HS-27A (cell line): ENCODE measurements around the gene C4A.
"Not testable (repeated sequence)": the region's sequence is repeated elsewhere in the genome, so short reads cannot be mapped to it uniquely, and the experiment has no call there.

Source experiments
- DNase-seq: peaks from one replicate; pipeline ENCODE4 v3.0.0-alpha.2; 2012; ENCODE audit warnings: low read depth, missing footprints

C4A gene

GRCh38 chr6:32035283-32036013 is 53.6 kb downstream of the C4A start:
- DNase-seq, result not testable (repeated sequence)

- DNase-seq, result not testable (repeated sequence)
Observed at GRCh38 chr6:32037136-32037535, 55.3 kb downstream of the C4A start.

GRCh38 chr6:32037598-32038524 is 56.0 kb downstream of the C4A start, which contains the start of gene CYP21A2:
TSS of gene CYP21A2 (plus strand) at chr6:32038415. CDS start at chr6:32038423, 8 bp downstream.
- not testable (repeated sequence) for DNase-seq

GRCh38 chr6:32038878-32039277 is 57.0 kb downstream of the C4A start:
- not testable (repeated sequence) for DNase-seq

- not testable (repeated sequence) for DNase-seq
Observed at GRCh38 chr6:32039321-32040274, 57.7 kb downstream of the C4A start.

GRCh38 chr6:32040299-32041049 is 58.6 kb downstream of the C4A start:
- not testable (repeated sequence) for DNase-seq

- not testable (repeated sequence) for DNase-seq
Observed at GRCh38 chr6:32041050-32041321, 59.1 kb downstream of the C4A start.

GRCh38 chr6:32041385-32041784 is 59.5 kb downstream of the C4A start:
- DNase-seq, result not testable (repeated sequence)

- not testable (repeated sequence) for DNase-seq
Observed at GRCh38 chr6:32042276-32042675, 60.4 kb downstream of the C4A start.

- DNase-seq, result not testable (repeated sequence)
Observed at GRCh38 chr6:32043589-32044380, 61.9 kb downstream of the C4A start.

- DNase-seq, result not testable (repeated sequence)
Observed at GRCh38 chr6:32044916-32045315, 63.1 kb downstream of the C4A start.

- no peak for DNase-seq
Observed at GRCh38 chr6:32045811-32046449, 64.1 kb downstream of the C4A start.

- DNase-seq, result no peak
Observed at GRCh38 chr6:32046450-32047083, 64.7 kb downstream of the C4A start.

- no peak for DNase-seq
Observed at GRCh38 chr6:32047084-32047478, 65.2 kb downstream of the C4A start.

- no peak for DNase-seq
Observed at GRCh38 chr6:32047539-32047854, 65.6 kb downstream of the C4A start.

- DNase-seq, result no peak
Observed at GRCh38 chr6:32047855-32048766, 66.3 kb downstream of the C4A start.

GRCh38 chr6:32049149-32049548 is 67.3 kb downstream of the C4A start:
- DNase-seq, result not testable (repeated sequence)

- not testable (repeated sequence) for DNase-seq
Observed at GRCh38 chr6:32049736-32050135, 67.9 kb downstream of the C4A start.
